ENCODE results near the gene SPATA31A7.
"Not testable (repeated sequence)": the region's sequence is repeated elsewhere in the genome, so short reads cannot be mapped to it uniquely, and the experiment has no call there.

Gene SPATA31A7
- long read RNA-seq, donor 1 = 0 reads
- long read RNA-seq, donor 2 = 0 reads
- long read RNA-seq, donor 3 = 0 reads
- long read RNA-seq, donor 4 = 0 reads
- long read RNA-seq, donor 5 = 0 reads
- long read RNA-seq, donor 6 = 0 reads
- long read RNA-seq, donor 7 = 0 reads
- long read RNA-seq, donor 8 = 0 reads

GRCh38 chr9:61189736-61190135, at the start of gene SPATA31A7:
Gene SPATA31A7, plus strand, starts transcription at chr9:61190036. Its CDS starts 29 bp downstream, at chr9:61190065.
- DNase-seq = not testable (repeated sequence)

GRCh38 chr9:61226438-61226837, 36.6 kb downstream of the SPATA31A7 start:
- DNase-seq = not testable (repeated sequence)

All from right kidney (tissue), 9 donors.